OCI-LY1 (cell line): ENCODE results near the gene ARHGDIA.

Source experiments
- H2AFZ ChIP-seq: fragments of 200-600 bp; sonication (generic), shearing (Covaris generic); 2 replicates; pipeline ENCODE4 v1.6.0; 2014; ENCODE audit warnings: antibody characterized with exemption, mild to moderate bottlenecking, low read length
- H3F3A ChIP-seq: fragments of 200-600 bp; sonication (generic), shearing (Covaris generic); 2 replicates; pipeline ENCODE4 v1.6.0; 2014; ENCODE audit warnings: mild to moderate bottlenecking, antibody characterized with exemption, low read length, moderate library complexity; ENCODE audit not compliant: insufficient read depth
- H3K27ac ChIP-seq: fragments of 200-600 bp; sonication (generic); 2 replicates; pipeline ENCODE4 v1.5.1; 2014; ENCODE audit warnings: low read length, mixed run types, mild to moderate bottlenecking, low read depth; ENCODE audit not compliant: poor library complexity, severe bottlenecking
- H3K27me3 ChIP-seq: fragments of 200-600 bp; sonication (generic); 2 replicates; pipeline ENCODE4 v1.6.0; 2014; ENCODE audit warnings: antibody characterized with exemption, mild to moderate bottlenecking, low read length, moderate library complexity; ENCODE audit not compliant: insufficient read depth
- H3K36me3 ChIP-seq: fragments of 200-600 bp; sonication (generic); 2 replicates; pipeline ENCODE4 v1.6.1; 2014; ENCODE audit warnings: mild to moderate bottlenecking, antibody characterized with exemption, low read length, moderate library complexity, mixed read lengths; ENCODE audit not compliant: insufficient read depth
- H3K4me1 ChIP-seq: fragments of 200-600 bp; sonication (generic); 2 replicates; pipeline ENCODE4 v1.5.1; 2014; ENCODE audit warnings: mild to moderate bottlenecking, low read length, moderate library complexity; ENCODE audit not compliant: insufficient read depth, severe bottlenecking
- H3K4me2 ChIP-seq: fragments of 200-600 bp; sonication (generic), shearing (Covaris generic); 2 replicates; pipeline ENCODE4 v1.6.1; 2014; ENCODE audit warnings: low read length
- H3K4me3 ChIP-seq: fragments of 200-600 bp; sonication (generic); 2 replicates; pipeline ENCODE4 v1.5.1; 2014; ENCODE audit warnings: low read length, low read depth, mild to moderate bottlenecking, mixed read lengths; ENCODE audit not compliant: poor library complexity, severe bottlenecking
- H3K79me2 ChIP-seq: fragments of 200-600 bp; shearing (Covaris generic); 2 replicates; pipeline ENCODE4 v1.6.1; 2016; ENCODE audit warnings: mixed run types, low read length, mixed read lengths; ENCODE audit not compliant: insufficient read depth
- H3K9ac ChIP-seq: fragments of 200-600 bp; sonication (generic), shearing (Covaris generic); 2 replicates; pipeline ENCODE4 v1.6.1; 2014; ENCODE audit warnings: mild to moderate bottlenecking, low read length, mixed read lengths
- H3K9me2 ChIP-seq: fragments of 200-600 bp; sonication (generic), shearing (Covaris generic); 2 replicates; pipeline ENCODE4 v1.6.1; 2014; ENCODE audit warnings: low read depth, mild to moderate bottlenecking, low read length, mixed read lengths
- H3K9me3 ChIP-seq: fragments of 200-600 bp; shearing (Covaris generic); 2 replicates; pipeline ENCODE4 v1.6.1; 2014; ENCODE audit warnings: low read length, mixed read lengths
- H4K20me1 ChIP-seq: fragments of 200-600 bp; sonication (generic), shearing (Covaris generic); 2 replicates; pipeline ENCODE4 v1.6.0; 2016; ENCODE audit warnings: mild to moderate bottlenecking, low read length; ENCODE audit not compliant: insufficient read depth
- EZH2 ChIP-seq: fragments of 200-600 bp; sonication (generic), shearing (Covaris generic); IDR thresholded peaks from 2 replicates; pipeline ENCODE4 v1.8.0; 2017; ENCODE audit warnings: borderline replicate concordance, mixed run types, mild to moderate bottlenecking, antibody characterized with exemption, low read length, moderate library complexity, mixed read lengths
- TF ChIP-seq, protein P1 (sequence below): fragments of 200-600 bp; sonication (generic), shearing (Covaris generic); IDR thresholded peaks from 2 replicates; pipeline ENCODE4 v1.5.1; 2017; ENCODE audit warnings: mild to moderate bottlenecking, antibody characterized with exemption, low read length, moderate library complexity, mixed read lengths

ARHGDIA gene

DNA sequence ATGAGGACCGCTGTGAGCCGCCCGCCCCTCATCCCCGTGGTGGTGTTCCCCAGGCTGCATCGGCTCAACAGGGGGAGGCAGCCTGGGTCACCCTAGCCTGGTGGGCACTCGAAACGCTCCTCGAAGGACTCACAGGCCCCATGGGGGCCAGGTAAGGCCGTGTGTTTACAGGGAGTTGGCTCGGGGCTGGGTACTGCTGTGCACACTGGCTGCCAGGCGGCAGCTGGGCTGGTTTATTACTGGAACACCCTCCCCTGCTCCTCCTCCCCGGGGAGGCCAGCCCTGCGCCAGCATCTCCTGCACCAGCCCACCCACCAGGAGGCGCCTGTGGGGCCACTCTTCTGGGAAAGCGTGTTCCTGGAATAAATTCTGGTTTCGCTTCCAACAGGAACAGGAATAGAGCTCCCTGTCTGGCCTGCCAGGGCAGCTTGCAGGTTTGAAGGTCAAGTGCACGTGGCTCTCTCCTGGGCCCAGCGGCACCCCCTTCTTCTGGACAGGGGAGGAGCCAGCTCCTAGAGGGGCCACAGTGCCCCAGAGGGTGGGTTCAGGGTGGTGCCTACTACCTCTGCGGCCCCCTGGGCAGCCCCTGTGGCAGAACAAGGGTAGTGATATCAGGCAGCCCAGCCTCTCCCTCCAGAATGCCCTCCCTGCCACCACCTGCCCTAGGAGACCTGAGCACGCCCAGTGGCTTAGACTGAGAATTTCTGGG, 49.4 kb downstream of the ARHGDIA start:
- Histone ChIP-seq H3K4me2 (no peak overlapping the region), H3K4me1 (no peaks in the 10 kb centered on the region), H3K27ac (no peak overlapping the region), H3K27me3 (peaks cover 4% of the 10 kb centered on the region; the same call in 1 of the 2 replicates), H3K79me2 (no peaks in the 10 kb centered on the region), H4K20me1 (no peaks in the 10 kb centered on the region), H3F3A (no peaks in the 10 kb centered on the region), H3K9me2 (no peaks in the 10 kb centered on the region), H2AFZ (no peak overlapping the region), H3K4me3 (no peak overlapping the region), H3K36me3 (no peaks in the 10 kb centered on the region), H3K9me3 (no peaks in the 10 kb centered on the region), H3K9ac (no peak overlapping the region)
- TF ChIP-seq, protein P1, sequence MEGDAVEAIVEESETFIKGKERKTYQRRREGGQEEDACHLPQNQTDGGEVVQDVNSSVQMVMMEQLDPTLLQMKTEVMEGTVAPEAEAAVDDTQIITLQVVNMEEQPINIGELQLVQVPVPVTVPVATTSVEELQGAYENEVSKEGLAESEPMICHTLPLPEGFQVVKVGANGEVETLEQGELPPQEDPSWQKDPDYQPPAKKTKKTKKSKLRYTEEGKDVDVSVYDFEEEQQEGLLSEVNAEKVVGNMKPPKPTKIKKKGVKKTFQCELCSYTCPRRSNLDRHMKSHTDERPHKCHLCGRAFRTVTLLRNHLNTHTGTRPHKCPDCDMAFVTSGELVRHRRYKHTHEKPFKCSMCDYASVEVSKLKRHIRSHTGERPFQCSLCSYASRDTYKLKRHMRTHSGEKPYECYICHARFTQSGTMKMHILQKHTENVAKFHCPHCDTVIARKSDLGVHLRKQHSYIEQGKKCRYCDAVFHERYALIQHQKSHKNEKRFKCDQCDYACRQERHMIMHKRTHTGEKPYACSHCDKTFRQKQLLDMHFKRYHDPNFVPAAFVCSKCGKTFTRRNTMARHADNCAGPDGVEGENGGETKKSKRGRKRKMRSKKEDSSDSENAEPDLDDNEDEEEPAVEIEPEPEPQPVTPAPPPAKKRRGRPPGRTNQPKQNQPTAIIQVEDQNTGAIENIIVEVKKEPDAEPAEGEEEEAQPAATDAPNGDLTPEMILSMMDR = peak; percentile 39; the same call in 1 of the 2 replicates
- TF ChIP-seq EZH2 = no peak

DNA sequence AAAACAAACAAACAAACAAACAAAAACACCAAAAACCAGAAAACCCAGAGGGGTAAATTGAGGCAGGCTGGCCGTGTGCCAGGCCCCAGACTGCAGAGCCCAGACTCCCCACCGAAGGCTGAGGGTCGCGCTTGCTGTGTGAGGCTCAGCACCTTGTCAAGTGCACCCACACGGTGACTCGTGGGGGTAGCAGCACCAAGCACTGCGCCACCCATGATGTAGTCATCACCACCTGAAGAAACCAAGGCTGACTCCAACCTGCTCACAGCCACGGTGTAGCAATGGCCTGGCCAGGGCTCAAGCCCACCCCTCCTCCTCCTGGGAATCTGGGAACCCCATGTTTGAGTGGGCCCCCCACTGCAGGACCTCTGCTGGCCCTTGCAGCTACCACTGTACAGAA, 50.0 kb downstream of the ARHGDIA start:
- no peak overlapping the region for H3K27ac ChIP-seq
- no peaks in the 10 kb centered on the region for H3K9me3 ChIP-seq
- H3F3A ChIP-seq = no peaks in the 10 kb centered on the region
- no peak for TF ChIP-seq EZH2
- TF ChIP-seq, protein P1 = no peak
- H2AFZ ChIP-seq = no peak overlapping the region
- no peak overlapping the region for H3K4me2 ChIP-seq
- no peaks in the 10 kb centered on the region for H3K9me2 ChIP-seq
- H3K27me3 ChIP-seq = peaks cover 4% of the 10 kb centered on the region; the same call in 1 of the 2 replicates
- no peak overlapping the region for H3K9ac ChIP-seq
- H3K4me1 ChIP-seq = no peaks in the 10 kb centered on the region
- H3K79me2 ChIP-seq = no peaks in the 10 kb centered on the region
- no peak overlapping the region for H3K4me3 ChIP-seq
- H4K20me1 ChIP-seq = no peaks in the 10 kb centered on the region
- no peaks in the 10 kb centered on the region for H3K36me3 ChIP-seq

GRCh38 chr17:81819708-81820107, 51.4 kb downstream of the ARHGDIA start:
- Histone ChIP-seq H2AFZ (no peak overlapping the region), H3K27me3 (peaks cover 4% of the 10 kb centered on the region; the same call in 1 of the 2 replicates), H3K9me2 (no peaks in the 10 kb centered on the region), H3K4me1 (no peaks in the 10 kb centered on the region), H3K36me3 (no peaks in the 10 kb centered on the region), H3K9ac (no peak overlapping the region), H4K20me1 (no peaks in the 10 kb centered on the region), H3K4me3 (no peak overlapping the region), H3K4me2 (no peak overlapping the region), H3K27ac (no peak overlapping the region), H3F3A (no peaks in the 10 kb centered on the region), H3K9me3 (no peaks in the 10 kb centered on the region), H3K79me2 (no peaks in the 10 kb centered on the region)
- TF ChIP-seq EZH2 = no peak
- TF ChIP-seq, protein P1 = no peak
